Middle frontal gyrus (tissue), 1 donor: ENCODE data around the gene NEAT1.
"Not testable (repeated sequence)": the region's sequence is repeated elsewhere in the genome, so short reads cannot be mapped to it uniquely, and the experiment has no call there.

Experiments used
- DNase-seq: peaks from one replicate; pipeline ENCODE4 v3.0.0-alpha.2; 2015; ENCODE audit warnings: low spot score; ENCODE audit errors: extremely low spot score

NEAT1 gene

GRCh38 chr11:65404638-65405339 lies 17.8 kb upstream of the NEAT1 start:
- no peak for DNase-seq

DNA sequence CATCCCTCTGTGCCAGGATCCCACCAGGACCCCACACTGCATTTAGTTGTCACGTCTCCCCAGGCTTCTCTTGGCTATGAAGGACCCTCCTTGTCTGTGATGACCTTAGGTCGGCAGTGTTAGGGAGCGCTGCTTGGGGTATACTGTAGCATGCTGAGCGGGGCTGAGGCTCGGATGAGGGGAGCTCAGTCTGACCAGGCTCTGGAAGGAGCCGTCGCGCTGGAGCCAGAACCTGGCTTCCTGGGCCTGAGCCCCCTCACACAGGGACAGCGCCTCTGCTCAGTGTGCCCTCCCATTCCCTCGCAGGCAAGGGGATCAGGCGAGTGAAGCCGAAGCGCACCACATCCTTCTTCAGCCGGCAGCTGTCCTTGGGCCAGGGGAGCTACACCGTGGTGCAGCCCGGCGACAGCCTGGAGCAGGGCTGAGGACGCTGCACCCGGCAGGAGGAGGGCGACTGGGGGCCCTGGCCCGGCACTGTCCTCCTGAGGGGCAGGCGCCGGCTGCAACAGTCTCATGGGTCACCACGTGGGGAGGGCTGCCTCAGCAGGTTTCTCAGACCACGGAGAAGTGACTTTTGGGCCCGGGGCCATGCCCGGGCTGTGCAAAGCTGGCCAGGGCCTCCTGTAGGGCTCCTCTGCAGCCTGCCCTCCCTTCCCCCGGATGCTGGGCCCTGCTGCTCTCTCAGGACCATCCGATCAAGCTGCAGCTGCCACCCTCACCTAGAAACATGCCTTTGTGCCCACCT lies 11.5 kb upstream of the NEAT1 start:
- DNase-seq: no peak

GRCh38 chr11:65411681-65412070 lies 10.9 kb upstream of the NEAT1 start:
- DNase-seq: no peak

GRCh38 chr11:65412271-65413076 lies 10.1 kb upstream of the NEAT1 start:
- DNase-seq: no peak

GRCh38 chr11:65413077-65413664 lies 9.4 kb upstream of the NEAT1 start:
- not testable (repeated sequence) for DNase-seq

DNA sequence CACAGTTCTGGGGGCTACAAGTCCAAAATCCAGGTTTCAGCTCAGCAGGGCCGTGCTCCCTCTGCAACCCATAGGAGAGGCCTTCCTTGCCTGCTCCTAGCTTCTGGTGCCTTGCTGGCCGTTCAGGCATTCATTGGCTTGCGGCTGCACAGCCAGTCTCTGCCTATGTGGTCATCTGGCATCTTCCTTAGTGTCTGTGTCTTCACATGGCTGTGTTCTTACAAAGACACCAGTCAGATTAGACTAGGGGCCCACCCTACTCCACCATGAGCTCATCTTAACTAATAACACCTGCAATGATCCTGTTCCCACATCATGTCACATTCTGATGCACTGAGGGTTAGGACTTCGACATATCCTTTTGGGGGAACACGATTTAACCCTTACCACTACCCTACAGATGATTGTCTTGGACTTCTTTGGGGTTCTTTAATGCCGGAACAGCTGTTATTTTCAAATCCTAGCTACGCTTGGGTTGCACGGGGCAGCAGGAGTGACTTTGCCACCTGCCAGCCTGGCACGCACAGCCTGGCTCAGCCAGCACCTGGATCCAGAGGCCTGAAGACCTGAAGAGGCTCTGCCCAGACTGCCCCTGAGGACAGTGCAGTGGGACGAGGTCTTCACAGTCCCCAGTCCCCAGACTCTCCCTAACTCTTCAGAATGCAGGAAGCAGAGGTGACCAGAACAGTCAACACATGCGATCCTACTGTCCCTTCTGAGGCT lies 7.7 kb upstream of the NEAT1 start:
- DNase-seq: no peak

GRCh38 chr11:65415499-65416340 lies 6.9 kb upstream of the NEAT1 start:
- DNase-seq: no peak

- peak; percentile 85 for DNase-seq
Measured at GRCh38 chr11:65416341-65416824, 6.2 kb upstream of the NEAT1 start.

DNA sequence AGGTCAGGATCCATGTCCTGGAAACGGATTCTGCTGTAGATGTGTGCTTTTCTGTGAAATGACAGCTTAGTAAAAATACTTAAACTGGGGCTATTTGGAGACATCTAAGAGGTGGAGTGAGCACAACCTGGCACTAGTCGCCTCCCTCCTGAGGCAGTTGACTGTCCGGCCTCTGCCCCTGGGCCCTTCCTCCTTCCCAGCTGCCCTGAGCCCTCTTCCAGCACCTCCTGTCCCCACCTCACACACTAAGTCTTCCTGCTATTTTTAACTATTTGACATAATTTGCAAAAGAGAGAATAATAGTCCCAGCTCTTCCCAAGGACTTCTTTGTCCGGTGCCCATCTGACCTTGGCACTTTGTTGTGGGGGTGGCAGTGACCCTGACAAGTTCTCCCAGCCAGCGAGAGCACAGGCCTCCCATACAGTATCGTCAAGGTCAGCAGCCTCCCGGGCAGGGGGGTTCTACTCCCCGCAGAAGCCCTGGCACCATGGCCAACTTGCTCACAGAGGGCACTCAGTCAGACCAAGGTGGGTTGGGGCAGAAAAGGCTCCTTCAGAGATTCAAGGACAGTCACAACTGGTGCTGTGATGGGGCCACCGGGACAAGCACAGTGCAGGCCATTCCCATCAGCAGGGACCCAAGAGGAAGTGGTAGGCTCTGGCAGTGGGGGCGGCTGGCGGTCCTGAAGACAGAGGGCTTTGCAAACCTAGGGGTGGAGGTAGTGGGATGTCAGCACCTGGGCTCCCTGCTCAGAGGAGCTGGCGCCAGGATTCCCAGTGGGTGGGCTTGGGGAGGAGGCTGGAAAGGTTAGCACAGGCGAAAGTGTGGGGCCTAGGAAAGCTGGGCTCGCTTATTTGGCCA lies 5.5 kb upstream of the NEAT1 start:
- no peak for DNase-seq

GRCh38 chr11:65417702-65418430 lies 4.7 kb upstream of the NEAT1 start:
- DNase-seq: no peak

DNA sequence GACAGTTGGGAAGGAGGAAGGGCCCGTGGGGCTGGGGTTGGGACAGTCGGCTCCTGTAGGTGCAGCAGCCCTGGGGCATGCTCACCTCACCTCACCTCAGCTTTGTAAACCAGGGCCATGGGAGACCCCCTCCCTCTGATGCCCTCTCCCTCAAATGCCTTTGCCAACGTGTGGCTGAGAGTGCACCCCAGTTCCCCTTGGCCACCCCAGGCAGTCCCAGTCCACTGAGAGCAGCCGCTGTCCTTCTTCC lies 4.2 kb upstream of the NEAT1 start:
- DNase-seq: no peak

GRCh38 chr11:65418681-65419459 lies 3.7 kb upstream of the NEAT1 start:
- DNase-seq: peak; percentile 77

DNA sequence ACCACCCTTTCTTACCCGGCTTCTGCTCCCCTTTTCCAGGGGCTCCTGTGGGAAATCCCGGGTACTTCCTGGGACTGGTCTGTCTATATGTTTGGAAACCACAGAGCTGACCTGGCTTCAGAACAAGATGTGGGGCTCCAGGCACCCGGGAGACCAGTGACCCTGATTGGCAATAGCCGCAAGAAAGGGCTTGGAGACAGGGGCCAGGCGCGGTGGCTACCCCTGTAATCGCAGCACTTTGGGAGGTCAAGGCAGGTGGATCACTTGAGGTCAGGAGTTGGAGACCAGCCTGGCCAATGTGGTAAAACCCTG lies 3.2 kb upstream of the NEAT1 start:
- DNase-seq: no peak

- DNase-seq: peak; percentile 73
Measured at GRCh38 chr11:65419772-65420481, 2.7 kb upstream of the NEAT1 start.

DNA sequence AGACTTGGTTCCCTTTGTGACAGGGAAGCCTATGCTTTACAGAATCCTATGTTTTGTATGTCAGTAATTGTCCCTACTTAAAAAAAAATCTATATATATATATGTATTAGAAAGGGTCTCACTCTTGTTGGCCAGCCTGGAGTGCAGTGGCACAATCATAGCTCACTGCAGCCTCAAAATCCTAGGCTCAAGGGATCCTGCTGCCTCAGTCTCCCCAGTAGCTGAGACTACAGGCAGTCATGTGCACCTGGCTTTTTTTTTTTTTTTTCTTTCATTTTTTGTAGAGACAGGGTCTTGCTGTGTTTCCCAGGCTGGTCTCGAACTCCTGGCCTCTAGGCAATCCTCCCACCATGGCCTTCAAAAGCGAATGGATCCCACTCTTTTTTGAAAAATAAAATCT lies 2.1 kb upstream of the NEAT1 start:
- no peak for DNase-seq

DNA sequence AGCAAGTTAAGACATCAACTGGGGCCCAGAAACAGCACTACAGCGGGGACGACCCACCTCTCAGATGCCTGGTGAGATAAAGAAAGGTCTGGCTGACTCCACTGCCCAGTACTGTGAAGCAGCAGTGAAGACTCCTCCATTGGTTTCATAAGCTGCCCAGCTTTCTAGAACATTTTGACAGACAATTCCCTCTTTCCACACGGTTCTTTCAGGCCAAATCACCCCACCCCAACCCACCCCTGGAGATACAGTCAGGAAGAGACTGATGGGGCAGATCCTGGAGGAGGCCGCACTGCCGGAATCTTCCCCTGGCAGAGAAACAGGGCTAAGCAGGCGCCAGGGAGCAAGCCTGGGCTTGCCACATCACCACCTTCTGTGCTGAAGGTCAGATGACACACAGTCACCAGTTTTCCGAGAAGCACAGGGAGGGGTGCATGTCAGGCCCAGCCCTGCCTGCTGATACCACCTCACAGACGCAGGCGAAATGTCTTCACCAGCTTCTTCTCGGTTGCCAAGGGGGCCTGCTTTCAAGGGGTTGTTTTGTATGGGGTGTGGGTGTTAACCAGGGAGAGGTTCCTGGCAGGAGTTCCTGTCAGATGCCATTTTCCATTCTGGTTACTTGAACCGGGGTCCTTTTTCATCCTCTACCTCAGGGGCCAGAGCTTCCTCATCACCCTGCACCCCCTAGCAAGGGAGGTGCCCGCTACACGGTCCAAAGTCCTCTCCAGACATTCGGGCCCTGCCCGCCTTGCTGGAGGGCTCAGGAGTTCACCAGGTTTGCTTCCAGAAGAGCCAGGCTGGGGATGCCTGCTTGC lies 1.4 kb upstream of the NEAT1 start:
- peak; percentile 68 for DNase-seq
